Measurements from ENCODE around the gene LCN6. TPM values are rescaled to one million over a fixed set of nuclear protein-coding genes. Genes with fewer than 3 reads are reported as not detected.

Gene LCN6
- total and polyA plus RNA-seq, 10 of the 15 experiments (the other 5 are each of a cell fraction or from before 2014, with no cell fraction given): not detected

- TF ChIP-seq SIN3A (IDR thresholded peaks at IDR 0.05; ENCODE audit: low read depth, low read length) (no peak; the same call in 1 of the 2 replicates), CHD1 (IDR thresholded peaks at IDR 0.05; ENCODE audit: low read depth, low read length) (no peak), ESRRA (IDR thresholded peaks at IDR 0.05; ENCODE audit: low read length) (no peak), POLR2AphosphoS2 (IDR thresholded peaks at IDR 0.05; ENCODE audit: low read depth, low read length) (0 out of 2 replicates have a peak, but pooled peaks have one; percentile 2), IRF5 (IDR thresholded peaks at IDR 0.05; ENCODE audit: borderline replicate concordance) (no peak), CHD2 (IDR thresholded peaks at IDR 0.05; ENCODE audit: borderline replicate concordance, low read depth, low read length) (no peak), RBBP5 (conservative IDR thresholded peaks at IDR 0.05) (no peak), NKRF (conservative IDR thresholded peaks at IDR 0.05) (peak; percentile 44; the same call in 1 of the 2 replicates), NR2C2 (IDR thresholded peaks at IDR 0.05; ENCODE audit: borderline replicate concordance, control insufficient read depth, insufficient read length, low read depth) (no peak), CEBPB (IDR thresholded peaks at IDR 0.05; ENCODE audit: borderline replicate concordance in 1 of 2, low read depth in 2 of 2, low read length in 2 of 2) (no peak), TCF12 (IDR thresholded peaks at IDR 0.05; ENCODE audit: low read depth, low read length) (peak; percentile 34; the same call in 1 of the 2 replicates), EGR1 (IDR thresholded peaks at IDR 0.05; ENCODE audit: borderline replicate concordance in 1 of 2, low read depth in 2 of 2, low read length in 2 of 2) (no peak), SMARCA5 (IDR thresholded peaks at IDR 0.05) (peak; percentile 99), GABPA (IDR thresholded peaks at IDR 0.05; ENCODE audit: low read depth) (no peak), HCFC1 (IDR thresholded peaks at IDR 0.05; ENCODE audit: low read length) (0 out of 2 replicates have a peak, but pooled peaks have one; percentile 13), SMC3 (IDR thresholded peaks at IDR 0.05; ENCODE audit: borderline replicate concordance, low read length) (peak; percentile 41; the same call in 1 of the 2 replicates), MLLT1 (IDR thresholded peaks at IDR 0.05) (0 out of 2 replicates have a peak, but pooled peaks have one; percentile 42), TARDBP (IDR thresholded peaks at IDR 0.05; ENCODE audit: borderline replicate concordance) (0 out of 2 replicates have a peak, but pooled peaks have one; percentile 22), IKZF2 (IDR thresholded peaks at IDR 0.05) (0 out of 4 replicates have a peak, but pooled peaks of 1 of the 2 experiments have one; percentile 30), ATF7 (IDR thresholded peaks at IDR 0.05; ENCODE audit: low read depth) (no peak), SUZ12 (IDR thresholded peaks at IDR 0.05; ENCODE audit: unreplicated experiment) (no peak), RUNX3 (IDR thresholded peaks at IDR 0.05; ENCODE audit: low read length) (peak; percentile 42), NR2F1 (conservative IDR thresholded peaks at IDR 0.05) (no peak), ATF3 (IDR thresholded peaks at IDR 0.05; ENCODE audit: borderline replicate concordance, extremely low read depth, low read depth, low read length) (no peak), HDAC6 (IDR thresholded peaks at IDR 0.05; ENCODE audit: unreplicated experiment) (no peak), DPF2 (IDR thresholded peaks at IDR 0.05) (0 out of 2 replicates have a peak, but pooled peaks have one; percentile 65)
Measured at GRCh38 chr9:136791516-136792276, 43.4 kb upstream of the LCN6 start (continued).
